ENCODE data around the gene TRIM72. TPM values are rescaled to one million over a fixed set of nuclear protein-coding genes. Genes with fewer than 3 reads are reported as not detected.

The TRIM72 gene
- total RNA-seq, 1 donor from 2014 or later = 0.17 TPM

- no peaks in the 10 kb centered on the region for H3K9me3 ChIP-seq
- ATAC-seq = no peak
- DNase-seq = no peak
- intact Hi-C loops (cut with DNase I) = no loop called here
- H3K4me1 ChIP-seq = no peaks in the 10 kb centered on the region
- H3K27ac ChIP-seq = no peak overlapping the region
- H3K27me3 ChIP-seq = no peaks in the 10 kb centered on the region
- peaks cover 3% of the 10 kb centered on the region for H3K36me3 ChIP-seq
- H3K4me3 ChIP-seq = no peak overlapping the region
- TF ChIP-seq CTCF (IDR thresholded peaks at IDR 0.05) = no peak
These were observed 56.9 kb downstream of the TRIM72 start for GRCh38 chr16:31270795-31271194.

GRCh38 chr16:31271621-31272190, 57.8 kb downstream of the TRIM72 start:
- H3K27me3 ChIP-seq = no peaks in the 10 kb centered on the region
- H3K36me3 ChIP-seq = peaks cover 3% of the 10 kb centered on the region
- no peaks in the 10 kb centered on the region for H3K9me3 ChIP-seq
- intact Hi-C loops (cut with DNase I) = no loop called here
- no peak for TF ChIP-seq CTCF (IDR thresholded peaks at IDR 0.05)
- DNase-seq = peak; percentile 47
- H3K27ac ChIP-seq = no peak overlapping the region
- no peaks in the 10 kb centered on the region for H3K4me1 ChIP-seq
- H3K4me3 ChIP-seq = no peak overlapping the region
- no peak for ATAC-seq

- no peak for DNase-seq
- Histone ChIP-seq H3K4me1 (no peaks in the 10 kb centered on the region), H3K36me3 (peaks cover 3% of the 10 kb centered on the region), H3K27ac (no peak overlapping the region), H3K27me3 (no peaks in the 10 kb centered on the region), H3K4me3 (no peak overlapping the region), H3K9me3 (no peaks in the 10 kb centered on the region)
- ATAC-seq = no peak
- intact Hi-C loops (cut with DNase I) = no loop called here
- no peak for TF ChIP-seq CTCF (IDR thresholded peaks at IDR 0.05)
These were observed 59.3 kb downstream of the TRIM72 start for GRCh38 chr16:31273187-31273586.

- Histone ChIP-seq H3K36me3 (peaks cover 3% of the 10 kb centered on the region), H3K27me3 (no peaks in the 10 kb centered on the region), H3K27ac (no peak overlapping the region), H3K9me3 (no peaks in the 10 kb centered on the region), H3K4me3 (no peak overlapping the region), H3K4me1 (no peaks in the 10 kb centered on the region)
- intact Hi-C loops (cut with DNase I) = no loop called here
- no peak for TF ChIP-seq CTCF (IDR thresholded peaks at IDR 0.05)
- ATAC-seq (no peak), DNase-seq (peak; percentile 10)
These were observed 59.8 kb downstream of the TRIM72 start for GRCh38 chr16:31273676-31274075.

GRCh38 chr16:31274831-31275816, 61.2 kb downstream of the TRIM72 start:
- TF ChIP-seq CTCF (IDR thresholded peaks at IDR 0.05) = no peak
- Histone ChIP-seq H3K36me3 (peaks cover 3% of the 10 kb centered on the region), H3K27ac (no peak overlapping the region), H3K4me1 (no peaks in the 10 kb centered on the region), H3K9me3 (no peaks in the 10 kb centered on the region), H3K4me3 (no peak overlapping the region), H3K27me3 (no peaks in the 10 kb centered on the region)
- ATAC-seq (no peak), DNase-seq (peak; percentile 38)
- intact Hi-C loops (cut with DNase I) = no loop called here
